NCI-H2029 (cell line): ENCODE results near the gene ZNF462.

Source experiments
- DNase-seq: peaks from one replicate; lab custom pipeline; 2025; lab: John Stamatoyannopoulos, UW

The ZNF462 gene

DNA sequence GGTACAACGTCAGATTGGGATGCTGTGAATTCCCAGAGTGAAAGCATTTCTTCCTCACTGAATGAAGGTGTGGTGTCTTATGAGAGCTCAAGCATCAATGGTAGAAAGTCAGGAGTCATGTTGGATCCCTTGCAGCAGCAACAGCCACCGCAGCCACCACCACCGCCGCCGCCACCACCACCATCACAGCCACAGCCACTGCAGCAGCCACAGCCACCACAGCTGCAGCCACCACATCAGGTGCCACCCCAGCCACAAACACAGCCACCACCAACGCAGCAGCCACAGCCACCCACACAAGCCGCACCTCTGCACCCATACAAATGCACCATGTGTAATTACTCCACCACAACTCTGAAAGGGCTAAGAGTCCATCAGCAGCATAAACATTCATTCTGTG lies 62.4 kb downstream of the ZNF462 start:
- DNase-seq, result no peak

- DNase-seq, result no peak
Measured at GRCh38 chr9:106927916-106928315, 65.0 kb downstream of the ZNF462 start.

DNA sequence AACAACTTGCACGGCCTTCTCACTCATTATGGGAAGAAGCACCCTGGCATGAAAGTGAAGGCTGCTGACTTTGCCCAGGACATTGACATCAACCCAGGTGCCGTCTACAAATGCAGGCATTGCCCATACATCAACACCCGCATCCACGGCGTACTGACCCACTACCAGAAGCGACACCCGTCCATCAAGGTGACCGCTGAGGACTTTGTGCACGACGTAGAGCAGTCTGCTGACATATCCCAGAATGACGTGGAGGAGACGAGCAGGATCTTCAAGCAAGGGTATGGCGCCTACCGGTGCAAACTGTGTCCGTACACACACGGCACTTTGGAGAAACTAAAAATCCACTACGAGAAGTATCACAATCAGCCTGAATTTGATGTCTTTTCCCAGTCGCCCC lies 65.4 kb downstream of the ZNF462 start:
- no peak for DNase-seq

DNA sequence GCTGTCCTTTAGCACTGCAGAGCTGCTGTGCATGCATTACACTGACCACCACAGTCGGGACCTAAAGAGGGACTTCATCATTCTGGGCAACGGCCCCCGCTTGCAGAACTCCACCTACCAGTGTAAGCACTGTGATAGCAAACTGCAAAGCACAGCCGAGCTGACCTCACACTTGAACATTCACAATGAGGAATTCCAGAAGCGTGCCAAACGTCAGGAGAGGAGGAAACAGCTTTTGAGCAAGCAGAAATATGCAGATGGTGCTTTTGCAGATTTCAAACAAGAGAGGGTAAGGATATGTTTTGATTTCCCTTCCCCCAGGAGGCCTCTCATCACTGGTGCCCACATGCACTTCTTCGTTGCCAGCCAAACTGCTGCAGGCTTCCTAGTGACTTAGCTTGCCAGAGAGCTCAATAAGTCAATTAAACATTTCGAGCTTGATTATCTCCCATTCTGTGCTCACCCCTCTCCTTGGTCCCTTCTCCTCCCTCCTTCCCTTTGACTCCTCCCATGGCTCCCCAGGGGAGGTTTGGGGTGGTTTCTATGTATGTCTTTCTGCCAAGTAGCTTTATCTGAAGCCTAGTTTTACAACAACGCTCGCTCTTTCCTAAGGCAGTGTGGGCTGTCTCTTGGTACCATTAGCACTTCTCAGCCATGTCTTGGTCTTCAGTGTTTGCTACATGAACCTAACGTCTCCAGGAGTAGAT lies 66.7 kb downstream of the ZNF462 start:
- DNase-seq, result no peak

DNA sequence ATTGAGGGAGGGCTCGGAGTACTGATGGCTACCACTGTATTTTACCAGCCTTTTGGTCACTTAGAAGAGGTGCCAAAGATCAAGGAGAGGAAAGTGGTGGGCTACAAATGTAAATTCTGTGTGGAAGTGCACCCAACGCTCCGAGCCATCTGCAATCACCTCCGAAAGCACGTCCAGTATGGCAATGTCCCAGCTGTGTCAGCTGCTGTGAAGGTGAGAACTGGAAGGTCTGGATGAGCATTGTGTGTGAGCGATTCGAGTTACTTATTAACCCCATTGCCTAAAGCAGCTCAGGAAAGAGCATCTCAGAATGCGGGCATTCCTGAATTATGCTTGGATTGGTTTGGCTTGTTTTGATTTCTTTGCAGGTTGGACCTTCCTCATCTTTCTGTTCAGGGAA lies 67.5 kb downstream of the ZNF462 start:
- no peak for DNase-seq

- no peak for DNase-seq
Measured at GRCh38 chr9:106931466-106931865, 68.5 kb downstream of the ZNF462 start.

- DNase-seq, result no peak
Measured at GRCh38 chr9:106932178-106932577, 69.2 kb downstream of the ZNF462 start.

- DNase-seq, result no peak
Measured at GRCh38 chr9:106932675-106933074, 69.7 kb downstream of the ZNF462 start.

DNA sequence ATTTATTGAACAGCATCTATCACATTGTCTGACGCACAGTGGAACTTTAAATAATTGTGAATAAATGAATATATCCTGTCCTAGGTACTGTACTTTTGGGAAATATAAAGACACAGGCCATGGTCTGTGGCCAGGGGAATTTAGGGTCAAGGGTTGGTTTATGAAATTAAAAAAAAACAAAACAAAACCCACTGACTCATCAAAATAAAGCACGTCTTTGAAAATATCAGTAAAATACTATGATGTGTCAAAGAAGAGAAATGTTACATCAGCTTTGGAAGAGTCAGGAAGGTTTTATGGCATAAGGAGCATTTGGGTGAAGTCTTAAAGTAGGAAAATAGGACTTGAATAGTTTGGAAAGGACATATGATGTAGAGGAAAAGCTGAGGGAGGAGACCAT lies 70.5 kb downstream of the ZNF462 start:
- no peak for DNase-seq

DNA sequence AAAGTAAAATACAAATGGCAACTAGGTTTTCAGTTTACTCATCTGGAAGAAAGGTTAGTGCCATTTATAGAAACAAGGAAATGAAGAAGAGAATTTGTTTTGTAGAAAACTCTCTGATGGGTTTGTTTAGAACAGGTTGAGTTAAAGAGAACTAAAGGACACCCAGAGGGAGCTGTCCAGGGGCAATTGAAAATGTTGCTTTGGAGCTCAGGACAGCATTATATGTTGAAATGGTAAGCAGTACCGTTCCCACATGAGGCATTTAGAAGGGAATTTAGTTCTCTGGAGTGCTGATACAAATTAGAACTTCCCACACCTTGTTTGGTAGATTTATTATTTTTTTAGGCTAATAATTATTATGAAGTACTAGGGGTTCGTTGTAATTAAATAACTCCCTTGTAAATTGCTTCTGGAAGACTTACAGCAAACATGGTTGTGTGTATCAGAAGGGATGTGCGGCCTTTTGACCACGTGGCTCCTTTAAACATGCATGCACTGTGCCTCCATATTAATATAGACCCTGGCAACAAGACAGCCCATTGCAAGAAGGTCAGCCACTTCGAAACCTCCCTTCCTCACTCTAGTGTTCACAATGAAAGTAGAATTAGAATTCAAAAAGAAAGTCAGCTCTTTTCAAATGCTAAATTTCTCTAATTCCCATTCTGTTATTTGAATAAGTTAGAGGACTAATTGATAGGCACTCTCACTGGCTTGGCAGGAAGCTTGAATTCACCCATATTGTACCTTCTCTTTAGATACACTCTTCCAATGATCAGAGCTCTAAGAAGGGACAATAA lies 71.7 kb downstream of the ZNF462 start:
- no peak for DNase-seq

DNA sequence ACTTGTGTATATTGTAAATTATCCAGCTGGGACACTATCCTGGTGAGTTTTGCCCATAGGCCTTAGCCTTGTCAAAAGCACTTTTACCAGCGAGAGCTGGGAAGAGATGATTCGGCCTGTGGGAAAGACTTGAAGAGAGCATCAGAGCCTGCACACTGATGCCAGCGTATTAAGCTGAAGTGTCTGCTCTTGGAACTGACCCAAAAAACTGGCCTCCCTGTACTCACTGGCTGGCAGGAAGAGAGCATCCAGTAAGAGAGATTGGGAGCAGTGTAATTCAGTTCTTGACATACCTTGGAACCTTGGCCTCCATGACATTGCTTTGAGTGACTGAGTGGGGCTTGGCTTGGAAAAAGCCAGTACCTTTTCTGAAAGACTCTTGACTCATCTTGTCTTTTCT lies 73.7 kb downstream of the ZNF462 start:
- DNase-seq, result peak; percentile 29

DNA sequence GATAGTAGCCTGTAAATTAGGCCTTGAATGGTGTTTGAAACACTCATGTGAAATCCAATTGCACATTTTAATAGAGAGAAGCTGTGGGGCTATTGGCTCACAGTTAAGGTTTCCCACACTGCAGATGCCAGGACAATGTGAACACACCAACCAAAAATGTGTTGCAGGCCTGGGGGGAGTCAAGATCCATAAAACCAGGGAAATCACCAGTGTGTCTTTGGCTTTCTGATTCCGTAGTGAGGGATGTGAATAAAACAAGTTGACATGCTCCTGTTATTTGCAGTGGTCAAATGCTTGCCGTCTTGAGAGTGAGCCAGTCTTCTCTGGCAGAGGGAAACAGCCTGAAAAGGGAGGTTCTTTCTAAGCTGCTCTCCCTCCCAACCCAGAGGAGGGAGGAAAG lies 79.0 kb downstream of the ZNF462 start:
- no peak for DNase-seq

GRCh38 chr9:106945727-106946660 lies 83.0 kb downstream of the ZNF462 start:
- no peak for DNase-seq

DNA sequence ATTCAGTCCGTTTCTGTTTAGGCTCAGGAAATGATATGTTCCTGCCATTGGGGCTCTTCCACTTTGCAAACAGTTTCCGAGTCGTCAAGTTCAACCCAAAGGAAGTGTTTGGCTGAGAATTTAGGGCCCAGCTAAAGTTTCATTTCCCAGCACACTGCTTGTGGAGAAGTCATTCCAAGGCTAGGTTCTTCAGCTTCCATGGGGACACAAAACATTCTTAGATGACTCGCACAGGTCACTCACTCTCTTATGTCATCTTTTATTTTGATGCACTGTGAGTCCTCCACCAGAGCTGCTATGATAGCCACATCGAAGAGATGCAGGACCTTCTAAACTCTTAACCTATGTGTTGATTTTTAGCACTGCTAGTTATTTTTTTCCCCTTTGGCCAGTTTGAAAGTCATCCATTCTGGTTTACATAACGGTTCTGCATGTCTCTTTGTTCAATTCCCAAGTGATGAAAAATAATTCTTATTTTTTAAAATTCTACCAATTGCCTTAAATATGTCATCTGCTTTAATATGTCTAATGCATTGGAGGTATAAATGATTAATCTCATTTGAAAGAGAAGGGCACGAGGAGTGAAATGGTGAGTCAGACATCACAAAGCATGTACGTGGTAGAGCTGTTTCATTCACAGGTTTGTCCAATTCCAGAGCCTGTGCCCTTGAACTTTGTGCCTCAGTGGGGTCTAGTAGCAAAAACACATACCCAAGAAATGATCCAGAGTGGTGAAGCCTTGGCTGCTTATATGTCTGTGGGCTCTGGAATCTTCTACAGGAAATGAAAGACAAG lies 84.3 kb downstream of the ZNF462 start:
- no peak for DNase-seq

- DNase-seq, result no peak
Measured at GRCh38 chr9:106953174-106953573, 90.2 kb downstream of the ZNF462 start.

DNA sequence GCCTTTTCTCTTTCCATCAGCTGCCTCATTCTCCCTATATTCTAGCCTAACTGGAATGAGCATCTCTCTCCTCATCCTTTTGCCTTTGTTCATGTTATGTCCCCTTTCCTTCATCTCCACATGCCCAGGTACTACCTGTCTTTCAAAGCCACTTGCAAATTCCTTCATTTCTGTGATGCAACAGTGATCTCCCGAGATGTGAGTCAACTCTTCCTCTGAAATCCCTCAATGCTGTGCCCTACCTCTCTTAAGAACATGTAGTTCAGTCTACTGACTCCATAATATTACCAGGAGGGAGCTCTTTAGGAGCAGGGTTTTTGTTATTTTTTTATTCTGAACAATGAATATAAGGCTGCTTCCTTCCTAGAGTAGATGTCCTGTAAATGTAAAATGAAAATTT lies 91.6 kb downstream of the ZNF462 start:
- no peak for DNase-seq

GRCh38 chr9:106954974-106955850 lies 92.2 kb downstream of the ZNF462 start:
- DNase-seq, result peak; percentile 86

GRCh38 chr9:106956971-106957370 lies 94.0 kb downstream of the ZNF462 start:
- no peak for DNase-seq

GRCh38 chr9:106958955-106959657 lies 96.1 kb downstream of the ZNF462 start:
- DNase-seq, result no peak

GRCh38 chr9:106960258-106960657 lies 97.3 kb downstream of the ZNF462 start:
- no peak for DNase-seq
